SU-DHL-6 (cell line): Measurements from ENCODE around the gene KRT32.
"Not testable (repeated sequence)": the region's sequence is repeated elsewhere in the genome, so short reads cannot be mapped to it uniquely, and the experiment has no call there.

Experiments used
- H2AFZ ChIP-seq: fragments of 200-600 bp; sonication (generic); 2 replicates; pipeline ENCODE4 v1.6.1; 2014; ENCODE audit warnings: low read depth, mild to moderate bottlenecking, moderate library complexity, mixed read lengths, antibody characterized with exemption, low read length; ENCODE audit not compliant: severe bottlenecking
- H3F3A ChIP-seq: fragments of 200-600 bp; shearing (Covaris generic); 2 replicates; pipeline ENCODE4 v1.6.0; 2016; ENCODE audit warnings: antibody characterized with exemption, mild to moderate bottlenecking; ENCODE audit not compliant: insufficient read depth
- H3K27ac ChIP-seq: fragments of 200-600 bp; sonication (generic); 2 replicates; pipeline ENCODE4 v1.5.1; 2016; ENCODE audit warnings: low read depth, mild to moderate bottlenecking, low read length, moderate library complexity, mixed read lengths
- H3K27me3 ChIP-seq: fragments of 200-600 bp; sonication (generic), shearing (Covaris generic); 2 replicates; pipeline ENCODE4 v1.6.0; 2014; ENCODE audit warnings: mild to moderate bottlenecking, low read length
- H3K36me3 ChIP-seq: fragments of 200-600 bp; sonication (generic); 2 replicates; pipeline ENCODE4 v1.6.1; 2014; ENCODE audit warnings: mild to moderate bottlenecking, low read length, mixed read lengths
- H3K4me2 ChIP-seq: fragments of 300-600, 200-600 bp; shearing (Covaris generic), sonication (generic); 2 replicates; pipeline ENCODE4 v1.6.0; 2014; ENCODE audit warnings: low read length, low read depth, mild to moderate bottlenecking; ENCODE audit not compliant: poor library complexity, severe bottlenecking
- H3K4me3 ChIP-seq: fragments of 200-600 bp; sonication (generic); 2 replicates; pipeline ENCODE4 v1.5.1; 2014; ENCODE audit warnings: antibody characterized with exemption, low read length, mild to moderate bottlenecking, mixed read lengths; ENCODE audit not compliant: insufficient read depth, poor library complexity, severe bottlenecking
- H3K79me2 ChIP-seq: fragments of 200-600 bp; sonication (generic); 2 replicates; pipeline ENCODE4 v1.6.1; 2014; ENCODE audit warnings: mild to moderate bottlenecking, low read length, moderate library complexity; ENCODE audit not compliant: insufficient read depth
- H3K9ac ChIP-seq: fragments of 200-600 bp; sonication (generic); 2 replicates; pipeline ENCODE4 v1.7.0; 2014; ENCODE audit warnings: mild to moderate bottlenecking, low read length
- H3K9me2 ChIP-seq: fragments of 200-600 bp; sonication (generic); replicated peaks from 2 replicates; pipeline ENCODE4 v1.6.1; 2014; ENCODE audit warnings: low read length; ENCODE audit not compliant: insufficient read depth
- H3K9me3 ChIP-seq: fragments of 200-600 bp; sonication (generic); 2 replicates; pipeline ENCODE4 v1.6.1; 2014; ENCODE audit warnings: low read length, mixed read lengths; ENCODE audit not compliant: insufficient read depth
- H4K20me1 ChIP-seq: fragments of 200-600 bp; sonication (generic); 2 replicates; pipeline ENCODE4 v1.6.1; 2014; ENCODE audit warnings: low read depth, mild to moderate bottlenecking, antibody characterized with exemption, low read length, moderate library complexity, mixed read lengths
- CTCF ChIP-seq: fragments of 200-600 bp; sonication (generic); IDR thresholded peaks from one replicate; pipeline ENCODE4 v1.5.1; 2017; ENCODE audit warnings: antibody characterized with exemption, mild to moderate bottlenecking, low read length, moderate library complexity; ENCODE audit not compliant: insufficient read depth, poor library complexity, severe bottlenecking
- EZH2phosphoT487 ChIP-seq: fragments of 200-600 bp; sonication (generic), shearing (Covaris generic); conservative IDR thresholded peaks from 2 replicates; pipeline ENCODE4 v1.6.1; 2018; ENCODE audit warnings: mild to moderate bottlenecking, antibody characterized with exemption, low read length, moderate library complexity, mixed read lengths

The KRT32 gene

GRCh38 chr17:41424111-41424635, 43.0 kb downstream of the KRT32 start, which contains the start of gene KRT37:
KRT37 (minus strand) TSS chr17:41424585; CDS start chr17:41424523, 62 bp downstream.
- no peak within 1 kb of the TSS for H3K4me3 ChIP-seq
- no peak within 1 kb of the TSS for H2AFZ ChIP-seq
- no peaks in the 10 kb centered on the region for H3K9me3 ChIP-seq
- H3K4me2 ChIP-seq, result no peak within 1 kb of the TSS
- H3K36me3 ChIP-seq, result no peaks in the 10 kb centered on the region
- no peaks in the 10 kb centered on the region for H3K27me3 ChIP-seq
- no peaks in the 10 kb centered on the region for H4K20me1 ChIP-seq
- H3K79me2 ChIP-seq, result no peaks in the 10 kb centered on the region
- no peak for TF ChIP-seq EZH2phosphoT487
- TF ChIP-seq CTCF, result no peak
- no peak within 1 kb of the TSS for H3K27ac ChIP-seq
- no peaks in the 10 kb centered on the region for H3K9me2 ChIP-seq
- H3K9ac ChIP-seq, result no peak within 1 kb of the TSS
- no peaks in the 10 kb centered on the region for H3F3A ChIP-seq

- H3K79me2 ChIP-seq, H3K27me3 ChIP-seq, H3K27ac ChIP-seq, H3K4me3 ChIP-seq, H3K9ac ChIP-seq, H2AFZ ChIP-seq, H3K4me2 ChIP-seq, H4K20me1 ChIP-seq, H3F3A ChIP-seq, H3K9me2 ChIP-seq, H3K36me3 ChIP-seq, H3K9me3 ChIP-seq: not testable (repeated sequence)
These were observed 44.6 kb downstream of the KRT32 start for GRCh38 chr17:41422586-41422985.

GRCh38 chr17:41421617-41422016, 45.6 kb downstream of the KRT32 start:
- Histone ChIP-seq H3K9me2 (no peaks in the 10 kb centered on the region), H2AFZ (no peak overlapping the region), H3K4me3 (no peak overlapping the region), H3K27me3 (no peaks in the 10 kb centered on the region), H3K9ac (no peak overlapping the region), H3K36me3 (no peaks in the 10 kb centered on the region), H4K20me1 (no peaks in the 10 kb centered on the region), H3K79me2 (no peaks in the 10 kb centered on the region), H3K9me3 (no peaks in the 10 kb centered on the region), H3K27ac (no peak overlapping the region), H3K4me2 (no peak overlapping the region), H3F3A (no peaks in the 10 kb centered on the region)
- TF ChIP-seq CTCF, result no peak
- no peak for TF ChIP-seq EZH2phosphoT487

- no peaks in the 10 kb centered on the region for H3F3A ChIP-seq
- no peaks in the 10 kb centered on the region for H4K20me1 ChIP-seq
- no peaks in the 10 kb centered on the region for H3K9me2 ChIP-seq
- H3K79me2 ChIP-seq, result no peaks in the 10 kb centered on the region
- H3K4me3 ChIP-seq, result no peak overlapping the region
- H3K27ac ChIP-seq, result no peak overlapping the region
- no peak overlapping the region for H3K9ac ChIP-seq
- no peaks in the 10 kb centered on the region for H3K9me3 ChIP-seq
- no peak for TF ChIP-seq EZH2phosphoT487
- no peak for TF ChIP-seq CTCF
- no peaks in the 10 kb centered on the region for H3K27me3 ChIP-seq
- no peak overlapping the region for H3K4me2 ChIP-seq
- no peak overlapping the region for H2AFZ ChIP-seq
- no peaks in the 10 kb centered on the region for H3K36me3 ChIP-seq
These were observed 46.1 kb downstream of the KRT32 start for GRCh38 chr17:41421116-41421515.
